Epidermal melanocyte (primary cell): ENCODE data around the gene SPOCK3.
"Not testable (repeated sequence)": the region's sequence is repeated elsewhere in the genome, so short reads cannot be mapped to it uniquely, and the experiment has no call there.

Experiments
- DNase-seq: peaks from one replicate; pipeline ENCODE4 v3.0.0; 2011; ENCODE audit warnings: low spot score; ENCODE audit not compliant: insufficient read length

Gene SPOCK3

DNA sequence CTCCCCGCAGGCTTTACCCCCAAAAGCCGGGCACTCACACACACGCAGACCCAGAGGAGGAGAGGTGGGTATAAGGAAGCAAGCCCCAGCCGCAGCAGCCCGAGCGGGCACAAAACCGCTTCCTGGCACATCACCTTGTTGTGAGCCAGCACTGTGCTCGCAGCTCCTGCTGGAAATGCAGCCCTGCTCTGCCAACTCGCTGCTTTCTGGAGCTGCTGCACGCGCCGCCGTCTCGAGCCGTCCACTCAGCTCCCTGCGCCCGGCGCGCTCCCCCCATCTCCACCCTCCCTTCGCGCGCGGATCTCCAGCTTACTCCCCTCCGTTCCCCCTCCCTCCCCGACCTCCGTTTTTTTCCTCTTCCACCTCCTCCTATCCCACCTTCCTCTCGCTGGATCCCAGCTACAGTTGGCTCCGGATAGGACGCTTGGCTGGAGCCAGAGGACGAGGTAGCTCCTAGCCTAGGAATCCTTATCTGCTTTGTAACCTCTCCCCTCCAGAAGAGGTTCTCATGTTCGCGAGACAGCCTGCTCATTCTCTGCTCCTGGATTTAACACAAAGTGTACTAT is at the start of gene SPOCK3:
Gene SPOCK3, minus strand, starts transcription at position 179 of the 566 bp plus-strand sequence.
- DNase-seq, result no peak

DNA sequence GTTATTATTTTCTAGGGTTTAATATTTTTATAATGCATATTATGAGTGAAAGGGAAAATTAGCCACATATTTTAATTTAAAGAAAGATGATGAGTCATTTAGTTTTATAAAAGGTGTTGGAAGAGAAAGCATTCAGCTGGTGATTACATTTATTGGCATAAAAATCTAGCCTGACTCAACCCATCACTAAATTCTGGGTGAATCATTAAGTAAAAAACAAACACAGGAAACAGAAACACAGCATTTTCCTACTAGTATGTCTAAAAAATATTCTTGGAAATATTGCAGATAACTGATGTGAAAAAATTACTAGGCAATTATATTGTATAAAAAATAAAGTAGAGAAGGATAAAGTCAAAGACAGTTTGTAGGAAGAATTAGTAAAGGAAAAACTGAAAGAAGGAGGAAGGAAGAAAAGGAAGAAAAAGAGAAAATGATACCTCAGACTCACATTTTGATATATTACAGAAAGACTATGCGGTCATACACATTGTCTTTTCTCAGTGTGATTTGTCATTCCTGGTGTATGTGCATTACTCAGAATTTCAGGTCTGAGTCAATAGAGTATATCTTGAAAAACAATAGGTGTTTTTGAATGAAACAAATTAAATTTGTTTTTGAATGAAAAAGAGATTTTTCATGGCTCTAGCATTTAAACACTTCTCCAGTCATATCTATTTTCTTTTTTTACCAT is 48.0 kb upstream of the SPOCK3 start:
- DNase-seq, result no peak

DNA sequence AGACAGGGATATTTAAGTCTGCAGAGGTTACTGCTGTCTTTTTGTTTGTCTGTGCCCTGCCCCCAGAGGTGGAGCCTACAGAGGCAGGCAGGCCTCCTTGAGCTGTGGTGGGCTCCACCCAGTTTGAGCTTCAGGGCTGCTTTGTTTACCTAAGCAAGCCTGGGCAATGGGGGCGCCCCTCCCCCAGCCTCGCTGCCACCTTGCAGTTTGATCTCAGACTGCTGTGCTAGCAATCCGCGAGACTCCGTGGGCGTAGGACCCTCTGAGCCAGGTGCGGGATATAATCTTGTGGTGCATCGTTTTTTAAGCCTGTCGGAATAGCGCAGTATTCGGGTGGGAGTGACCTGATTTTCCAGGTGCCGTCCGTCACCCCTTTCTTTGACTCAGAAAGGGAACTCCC is 47.3 kb upstream of the SPOCK3 start:
- DNase-seq, result not testable (repeated sequence)

DNA sequence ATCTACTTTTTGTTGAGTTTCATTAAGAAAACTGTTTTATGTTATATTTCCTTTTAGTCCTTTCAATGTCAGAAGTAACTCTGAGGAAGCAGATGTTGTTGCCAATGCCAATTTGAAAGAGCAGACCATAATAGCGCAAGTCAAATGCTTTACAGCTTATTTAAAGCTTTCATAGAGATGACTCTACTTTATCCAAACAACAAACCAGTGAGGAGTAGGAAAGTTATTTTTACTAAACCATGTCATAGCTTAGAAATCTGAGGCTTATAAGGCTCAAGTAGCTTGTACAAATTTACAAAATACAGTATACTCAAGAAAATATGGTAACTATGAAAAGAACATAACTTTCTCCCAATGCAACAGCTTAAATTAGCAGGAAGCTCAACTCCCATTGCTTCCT is 40.1 kb upstream of the SPOCK3 start:
- no peak for DNase-seq

DNA sequence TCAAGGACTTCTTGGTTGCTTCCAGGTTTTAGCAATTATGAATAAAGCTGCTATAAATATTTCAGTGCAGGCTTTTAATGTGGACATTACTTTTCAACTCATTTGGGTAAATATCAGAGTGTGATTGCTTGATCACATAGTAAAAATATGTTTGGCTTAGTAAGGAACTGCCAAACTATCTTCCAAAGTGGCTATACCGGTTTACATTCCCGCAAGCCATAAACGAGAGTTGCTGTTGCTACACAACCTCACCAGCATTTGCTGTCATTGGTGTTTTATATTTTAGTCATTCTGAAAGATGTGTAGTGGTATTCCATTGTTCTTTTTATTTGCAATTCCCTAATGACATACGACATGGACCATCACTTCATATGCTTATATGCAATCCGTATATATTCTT is 30.9 kb upstream of the SPOCK3 start:
- DNase-seq, result no peak

DNA sequence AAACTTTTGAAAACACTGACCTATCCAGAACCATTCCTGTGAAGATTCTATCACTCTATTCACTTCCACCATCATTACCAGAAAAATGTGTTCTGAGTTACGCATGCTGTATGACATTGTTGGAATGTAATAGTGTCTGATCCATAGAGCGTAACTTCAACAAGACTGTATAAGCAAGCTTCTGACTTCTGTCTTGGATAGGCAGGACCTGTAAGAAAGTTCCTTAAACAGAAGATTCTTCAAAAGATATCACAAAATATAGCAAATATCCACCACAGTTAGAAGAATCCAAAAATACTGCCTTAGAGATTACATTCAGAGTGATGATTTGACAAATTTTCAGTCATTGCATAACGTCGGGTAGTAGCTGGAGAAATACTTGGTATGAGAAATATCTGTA is 14.0 kb upstream of the SPOCK3 start:
- no peak for DNase-seq

DNA sequence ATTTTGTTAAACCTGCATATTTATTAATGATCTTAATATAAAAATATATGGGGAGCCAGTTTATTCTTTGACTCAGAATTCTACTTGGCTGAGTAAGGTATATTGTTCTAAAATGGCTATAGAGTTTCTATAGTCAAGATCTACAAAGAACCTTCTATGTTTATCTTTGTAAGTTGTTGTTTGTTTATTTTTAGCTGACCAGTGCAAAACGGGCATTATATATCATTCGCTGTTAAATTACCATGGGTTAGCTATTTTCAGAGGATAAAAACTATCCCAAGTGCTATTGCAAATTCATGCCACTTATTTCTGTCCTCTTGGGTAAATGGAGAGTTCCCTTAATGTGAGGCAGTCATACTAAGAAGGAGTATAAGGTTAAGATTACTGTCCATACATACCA is 5.3 kb upstream of the SPOCK3 start:
- no peak for DNase-seq

DNA sequence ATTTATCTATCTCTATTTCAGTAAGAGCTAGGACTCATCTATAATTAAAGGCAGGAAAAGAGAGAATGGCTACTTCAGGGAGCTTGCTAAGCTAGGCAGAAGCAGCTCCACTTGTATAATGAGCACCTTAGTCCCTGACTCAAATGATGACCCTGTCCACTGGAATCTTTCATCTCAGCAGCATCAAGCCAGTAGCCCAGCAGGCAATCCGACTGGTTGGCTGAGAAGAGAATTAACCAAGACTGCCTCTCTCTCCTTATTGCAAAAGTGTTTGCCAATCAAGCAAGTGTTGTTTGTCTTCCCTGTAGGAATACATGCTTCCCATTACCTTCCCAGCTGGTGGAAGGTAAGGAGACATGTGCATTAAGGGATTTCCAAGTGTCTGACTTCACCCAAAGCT is 3.9 kb upstream of the SPOCK3 start:
- no peak for DNase-seq

DNA sequence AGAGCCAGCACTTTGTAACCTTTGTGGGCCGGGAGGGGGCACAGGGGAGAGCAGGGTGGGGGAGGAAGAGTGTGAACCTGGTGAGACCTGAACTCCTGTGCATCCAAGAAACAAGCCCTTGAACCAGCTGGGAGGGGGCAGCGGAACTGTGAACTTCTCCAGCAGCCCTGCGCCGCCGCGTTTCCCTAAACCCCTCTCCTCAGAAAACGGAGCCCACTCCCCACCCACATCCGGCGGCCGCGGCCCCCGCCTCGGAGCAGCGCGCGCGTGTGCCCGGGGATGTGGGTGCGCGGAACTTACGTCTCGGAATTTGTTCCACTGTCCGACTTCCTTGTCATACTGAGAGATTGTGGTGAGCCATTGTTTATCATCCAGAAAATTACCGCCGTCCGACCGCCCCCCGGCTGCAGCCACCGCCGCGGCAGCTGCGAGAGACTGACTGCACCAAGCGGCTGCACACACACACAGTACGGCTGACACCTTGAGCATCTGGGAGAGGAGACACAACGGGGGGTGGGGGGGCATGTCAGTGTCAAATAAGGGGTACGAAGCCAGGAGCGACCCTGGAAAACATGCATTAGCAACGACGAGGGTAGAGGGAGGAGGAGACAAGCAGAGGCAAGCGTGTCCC is 494 bp downstream of the SPOCK3 start:
- no peak for DNase-seq

DNA sequence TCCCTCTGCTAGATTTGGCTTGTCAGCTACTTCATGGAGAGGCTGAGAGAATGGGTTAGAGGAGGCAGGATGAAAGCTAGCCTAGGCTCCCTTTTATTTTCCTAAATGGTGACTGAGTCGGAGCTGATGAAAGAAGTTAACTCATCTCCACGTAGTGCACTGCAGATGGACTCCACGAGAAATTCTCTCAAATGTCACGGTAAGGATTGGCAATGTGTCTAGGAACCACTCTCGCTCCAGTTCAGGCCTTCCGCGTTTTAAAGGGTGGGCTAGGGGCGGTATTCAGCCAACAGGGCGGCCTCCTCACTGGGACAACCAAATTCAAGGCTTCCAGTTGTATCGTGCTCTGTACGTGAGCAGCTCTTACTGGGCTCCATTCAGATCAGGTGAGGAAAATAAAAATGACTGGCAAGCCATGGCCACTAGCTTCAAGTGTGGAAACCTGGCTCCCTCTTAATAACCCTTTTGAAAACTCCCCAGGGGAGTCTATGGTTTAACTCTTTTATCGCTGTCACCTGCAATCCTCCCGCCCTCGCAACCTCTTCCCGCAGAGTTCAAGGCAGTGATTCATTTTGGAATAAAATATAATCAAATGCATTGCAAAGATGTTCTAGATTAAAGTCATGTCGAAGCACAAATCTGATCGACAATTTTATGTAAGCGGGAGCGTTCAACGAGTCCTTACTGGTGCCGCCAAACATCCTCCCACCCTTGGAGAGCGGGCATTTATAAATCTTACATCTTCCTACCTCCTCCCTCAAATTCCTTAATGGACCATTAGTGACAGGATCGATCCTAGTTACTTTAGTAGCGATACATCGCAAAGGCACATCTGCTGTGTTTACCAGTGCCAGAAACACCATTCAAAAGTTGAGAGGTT is 1.2 kb downstream of the SPOCK3 start:
- no peak for DNase-seq

DNA sequence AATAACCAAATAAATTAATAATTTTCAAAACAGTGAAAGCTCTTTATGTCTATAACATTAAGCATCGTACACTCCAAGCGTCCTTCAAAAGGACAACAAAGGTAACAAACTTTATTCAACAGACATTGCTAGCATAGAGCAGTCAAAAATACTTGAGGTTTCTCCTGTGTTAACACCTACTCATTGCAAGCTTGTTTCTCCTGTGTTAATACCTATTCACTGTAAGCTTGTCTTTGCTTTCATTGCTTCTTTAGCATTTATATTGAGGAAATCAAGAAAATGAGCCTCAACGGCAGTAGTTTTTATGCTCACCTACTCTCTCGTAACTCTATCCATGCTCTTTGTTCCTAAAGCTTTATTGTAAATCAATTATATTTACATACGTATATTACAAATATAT is 3.5 kb downstream of the SPOCK3 start:
- no peak for DNase-seq

DNA sequence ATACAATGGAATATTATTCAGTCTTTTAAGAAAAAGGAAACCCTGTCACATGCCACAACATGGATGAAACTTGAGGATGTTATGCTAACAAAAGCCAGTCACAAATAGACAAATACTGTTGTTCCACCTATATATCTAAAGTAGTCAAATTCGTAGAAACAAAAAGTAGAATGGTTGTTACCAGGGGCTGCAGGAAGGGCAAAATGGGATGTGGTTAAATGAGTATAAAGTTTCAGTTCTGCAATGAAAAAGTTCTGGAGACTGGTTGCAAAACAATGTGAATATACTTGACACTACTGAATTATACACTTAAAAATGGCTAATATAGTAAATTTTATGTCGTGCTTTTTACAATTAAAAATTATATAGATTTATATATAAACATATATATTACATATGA is 12.2 kb downstream of the SPOCK3 start:
- DNase-seq, result no peak

DNA sequence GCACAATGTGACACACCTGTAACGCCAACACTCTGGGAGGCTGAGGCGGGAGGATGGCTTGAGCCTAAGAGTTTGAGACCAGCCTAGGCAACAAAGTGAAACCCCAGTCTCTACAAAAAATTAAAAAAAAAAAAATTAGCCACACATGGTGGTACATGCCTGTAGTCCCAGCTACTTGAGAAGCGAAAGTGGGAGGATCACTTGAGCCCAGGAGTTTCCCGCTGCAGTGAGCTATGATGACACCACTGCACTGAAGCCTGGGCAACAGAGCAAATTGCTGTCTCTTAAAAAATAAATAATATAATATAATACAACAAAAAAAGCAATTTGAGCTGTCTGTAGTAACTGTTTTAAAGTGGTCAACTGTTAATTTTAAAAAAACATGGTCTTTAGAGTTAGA is 13.2 kb downstream of the SPOCK3 start:
- no peak for DNase-seq

DNA sequence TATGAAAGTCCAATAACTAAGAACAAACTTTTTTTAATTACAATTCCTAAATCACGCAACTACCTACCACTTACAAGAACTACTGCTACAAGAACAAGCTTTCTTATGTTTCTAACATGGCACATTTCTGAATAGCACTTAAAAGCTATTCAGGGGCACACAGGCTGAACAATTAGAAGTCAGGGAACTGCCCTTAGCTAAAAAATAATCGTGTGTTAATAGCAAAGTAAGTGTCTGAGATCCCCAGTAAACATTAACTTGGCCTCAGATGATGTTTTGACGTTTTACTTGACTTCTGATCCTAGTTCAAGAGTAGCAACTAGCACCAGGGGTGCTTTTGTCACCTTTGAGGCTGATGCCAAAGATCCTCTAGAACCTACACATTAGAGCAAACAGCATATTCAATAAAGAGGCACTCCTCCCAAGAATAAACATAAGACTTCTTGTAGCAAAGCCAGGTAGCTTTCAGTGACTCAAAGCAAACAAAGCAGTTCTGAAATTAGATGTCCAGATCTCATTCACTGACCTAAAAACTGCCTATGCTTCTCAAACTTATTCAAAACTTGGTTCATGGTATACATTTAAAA is 16.2 kb downstream of the SPOCK3 start:
- DNase-seq, result no peak

DNA sequence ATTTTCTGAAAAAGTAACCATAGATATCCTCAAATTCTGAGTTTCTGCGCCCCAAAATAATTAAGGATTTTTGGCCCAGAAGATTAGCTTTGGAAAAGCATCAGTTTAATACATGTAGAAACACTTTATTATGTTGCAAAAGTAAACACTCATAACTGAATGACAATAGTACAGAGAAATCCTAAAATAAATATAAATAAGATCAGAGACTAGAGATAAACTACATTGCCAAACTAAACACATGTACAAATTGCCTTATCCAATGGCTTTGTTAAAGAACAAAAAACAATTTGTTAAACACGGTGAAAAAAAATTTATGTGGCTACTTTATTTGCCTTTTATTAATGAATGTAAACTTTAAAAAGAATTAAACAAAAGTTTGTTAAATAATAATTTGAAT is 17.5 kb downstream of the SPOCK3 start:
- no peak for DNase-seq

DNA sequence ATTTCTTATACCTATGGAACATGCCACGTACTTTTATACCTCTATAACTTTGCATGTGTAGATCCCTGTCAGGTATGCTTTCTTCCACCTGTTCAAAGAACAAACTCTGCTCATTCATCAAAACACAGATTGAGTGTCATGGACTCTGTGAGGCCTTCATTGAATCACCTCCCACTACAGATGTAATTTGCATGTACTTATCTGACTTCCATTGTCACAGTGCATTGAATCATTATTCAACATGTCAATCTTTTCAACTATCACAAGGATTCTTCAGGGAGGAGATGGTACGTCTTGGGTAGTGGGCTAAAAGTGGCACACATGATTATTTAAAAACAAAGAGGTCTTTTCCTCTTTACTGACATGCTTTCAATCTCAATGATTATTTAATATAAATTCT is 24.1 kb downstream of the SPOCK3 start:
- DNase-seq, result no peak

DNA sequence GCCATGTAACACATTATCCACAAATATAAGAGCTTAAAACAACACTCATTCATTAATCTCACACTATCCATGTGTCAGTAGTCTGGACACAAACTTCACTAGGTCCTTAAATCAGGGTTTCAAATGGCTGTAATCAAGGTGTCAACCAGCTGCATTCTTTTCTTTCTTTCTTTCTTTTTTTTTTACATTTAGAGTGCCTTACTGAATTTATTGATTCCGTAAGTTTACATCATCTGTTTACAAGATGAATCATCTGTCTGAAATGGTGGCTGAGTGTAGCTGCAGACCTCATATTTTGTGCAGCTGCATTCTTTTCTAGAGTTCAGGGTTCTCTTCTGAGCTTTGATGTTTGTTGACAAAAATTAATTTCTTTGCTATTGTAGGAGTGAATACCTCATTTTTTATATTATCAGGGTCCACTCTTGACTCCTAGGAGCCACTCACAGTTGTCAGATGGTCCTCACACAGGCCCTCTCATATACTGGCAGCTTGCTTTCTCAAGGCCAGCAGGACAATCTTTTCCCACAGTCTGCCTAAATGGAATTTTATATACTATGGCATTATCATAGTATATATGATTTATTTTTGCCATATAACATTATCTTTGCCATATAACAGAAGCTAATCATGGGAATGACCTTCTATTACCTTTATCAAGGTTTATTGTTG is 37.8 kb downstream of the SPOCK3 start:
- no peak for DNase-seq

DNA sequence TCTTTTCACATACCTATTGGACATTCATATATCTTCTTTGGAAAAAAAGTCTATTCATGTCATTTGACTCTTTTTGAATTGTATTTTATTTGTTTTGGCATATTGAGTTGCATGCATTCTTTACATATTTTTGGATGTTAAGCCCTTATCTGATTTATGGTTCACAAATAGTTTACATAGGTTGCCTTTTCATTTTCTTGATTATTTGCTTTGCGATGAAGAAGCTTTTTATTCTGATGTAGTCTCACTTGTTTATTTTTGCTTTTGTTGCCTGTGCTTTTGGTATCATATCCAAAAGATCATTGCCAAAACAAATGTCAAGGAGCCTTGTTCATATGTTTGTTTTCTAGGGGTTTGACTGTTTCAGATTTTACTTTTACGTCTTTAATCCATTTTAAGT is 43.9 kb downstream of the SPOCK3 start:
- DNase-seq, result no peak

DNA sequence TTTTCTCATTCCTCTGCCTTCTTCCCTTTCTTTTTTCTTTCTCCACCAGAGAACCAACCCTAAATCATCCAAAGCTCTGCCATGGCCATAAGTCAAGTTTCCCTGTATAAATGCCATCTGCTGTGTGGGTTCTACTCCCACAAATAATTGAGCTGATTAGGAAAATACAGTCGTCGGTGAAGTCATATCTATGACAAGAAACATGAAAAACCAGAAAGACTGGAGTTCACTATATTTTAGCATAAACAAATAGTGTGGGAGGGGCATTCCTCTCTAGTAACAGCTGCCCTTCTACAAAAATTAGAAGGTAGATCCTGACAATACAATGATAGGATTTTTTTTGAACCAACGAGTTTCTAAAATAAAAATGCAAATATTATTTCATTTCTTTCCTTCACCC is 48.8 kb downstream of the SPOCK3 start:
- DNase-seq, result no peak

DNA sequence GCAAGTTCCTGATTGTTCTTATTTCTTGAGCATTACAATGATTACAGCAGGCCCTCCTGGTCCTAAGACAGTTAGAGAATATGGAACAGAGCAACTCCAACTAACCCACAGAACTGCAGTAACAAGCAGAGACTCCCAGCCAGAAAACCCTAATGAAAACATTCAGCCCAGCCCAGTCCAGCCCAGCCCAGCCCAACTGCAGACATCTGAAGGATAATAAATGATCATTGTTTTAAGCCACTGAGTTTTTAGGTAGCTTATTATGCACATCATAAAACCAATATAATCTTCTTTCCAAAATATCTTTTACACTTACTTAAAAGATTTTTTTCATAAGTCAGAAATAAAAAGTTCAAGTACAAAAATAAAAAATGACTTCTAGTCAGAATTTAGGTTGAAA is 51.3 kb downstream of the SPOCK3 start:
- DNase-seq, result no peak

DNA sequence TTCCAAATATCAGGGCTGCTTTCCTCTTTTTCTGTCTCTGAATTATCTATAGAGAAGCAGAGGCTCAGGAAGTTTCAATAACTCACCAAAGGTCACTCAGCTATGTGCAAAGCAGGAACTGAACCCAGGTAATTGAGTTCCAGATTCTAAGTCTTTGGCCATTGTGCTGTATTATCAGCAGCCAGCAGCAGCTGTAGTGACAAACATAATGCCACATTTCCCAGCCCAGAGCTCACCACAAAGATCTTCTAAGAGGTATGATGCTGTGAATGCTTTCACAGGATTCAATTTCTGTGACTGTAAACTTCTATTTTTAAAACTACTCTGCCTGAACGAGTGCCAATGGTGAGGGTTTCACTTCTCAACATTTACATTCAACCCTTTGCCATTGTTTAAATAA is 56.4 kb downstream of the SPOCK3 start:
- DNase-seq, result no peak
